GM18867 (cell line): Measurements from ENCODE around the gene OR10J5.
"Not testable (repeated sequence)": the region's sequence is repeated elsewhere in the genome, so short reads cannot be mapped to it uniquely, and the experiment has no call there.

Experiments used
- ATAC-seq: cut with Tn5 transposase; IDR thresholded peaks from one replicate; pipeline ENCODE4 v1.9.1; 2021; ENCODE audit warnings: mild to moderate bottlenecking, moderate library complexity; ENCODE audit not compliant: unreplicated experiment

Gene OR10J5

GRCh38 chr1:159535907-159536306 is at the start of gene OR10J5:
Gene OR10J5, minus strand, starts transcription at chr1:159536007. Its CDS starts 0 bp downstream, at chr1:159536007.
- ATAC-seq = no peak

- no peak for ATAC-seq
Measured at GRCh38 chr1:159584536-159584935, 48.7 kb upstream of the OR10J5 start.

GRCh38 chr1:159581422-159581821 is 45.6 kb upstream of the OR10J5 start:
- ATAC-seq = no peak

- no peak for ATAC-seq
Measured at GRCh38 chr1:159580340-159580739, 44.5 kb upstream of the OR10J5 start.

GRCh38 chr1:159577446-159577845 is 41.6 kb upstream of the OR10J5 start:
- ATAC-seq = no peak

- ATAC-seq = no peak
Measured at GRCh38 chr1:159562680-159563079, 26.9 kb upstream of the OR10J5 start.

- no peak for ATAC-seq
Measured at GRCh38 chr1:159561497-159561896, 25.7 kb upstream of the OR10J5 start.

GRCh38 chr1:159560599-159560998 is 24.8 kb upstream of the OR10J5 start:
- ATAC-seq = no peak

- no peak for ATAC-seq
Measured at GRCh38 chr1:159556931-159557369, 21.1 kb upstream of the OR10J5 start.

- no peak for ATAC-seq
Measured at GRCh38 chr1:159554696-159555095, 18.9 kb upstream of the OR10J5 start.

GRCh38 chr1:159554261-159554660 is 18.5 kb upstream of the OR10J5 start:
- ATAC-seq = no peak

- no peak for ATAC-seq
Measured at GRCh38 chr1:159548126-159548525, 12.3 kb upstream of the OR10J5 start.

GRCh38 chr1:159532922-159533321 is 2.9 kb downstream of the OR10J5 start:
- no peak for ATAC-seq

GRCh38 chr1:159524792-159525191 is 11.0 kb downstream of the OR10J5 start:
- ATAC-seq = not testable (repeated sequence)

GRCh38 chr1:159510229-159510541 is 25.6 kb downstream of the OR10J5 start:
- no peak for ATAC-seq

GRCh38 chr1:159509440-159510228 is 26.2 kb downstream of the OR10J5 start:
- ATAC-seq = no peak

- no peak for ATAC-seq
Measured at GRCh38 chr1:159508951-159509350, 26.9 kb downstream of the OR10J5 start.

GRCh38 chr1:159505676-159506075 is 30.1 kb downstream of the OR10J5 start:
- ATAC-seq = no peak

- ATAC-seq = no peak
Measured at GRCh38 chr1:159501082-159501481, 34.7 kb downstream of the OR10J5 start.

- ATAC-seq = not testable (repeated sequence)
Measured at GRCh38 chr1:159494513-159495210, 41.1 kb downstream of the OR10J5 start.

GRCh38 chr1:159493354-159493753 is 42.5 kb downstream of the OR10J5 start:
- no peak for ATAC-seq

- no peak for ATAC-seq
Measured at GRCh38 chr1:159492575-159493323, 43.1 kb downstream of the OR10J5 start.
